ENCODE data around the gene DPCD. TPM values are rescaled to one million over a fixed set of nuclear protein-coding genes. Genes with fewer than 3 reads are reported as not detected.
A peak's percentile ranks its signal among the peaks of the same experiment; 100 is the strongest.

DPCD gene
- total and polyA plus RNA-seq, 2 donors = 13.9 to 21.9 TPM

DNA sequence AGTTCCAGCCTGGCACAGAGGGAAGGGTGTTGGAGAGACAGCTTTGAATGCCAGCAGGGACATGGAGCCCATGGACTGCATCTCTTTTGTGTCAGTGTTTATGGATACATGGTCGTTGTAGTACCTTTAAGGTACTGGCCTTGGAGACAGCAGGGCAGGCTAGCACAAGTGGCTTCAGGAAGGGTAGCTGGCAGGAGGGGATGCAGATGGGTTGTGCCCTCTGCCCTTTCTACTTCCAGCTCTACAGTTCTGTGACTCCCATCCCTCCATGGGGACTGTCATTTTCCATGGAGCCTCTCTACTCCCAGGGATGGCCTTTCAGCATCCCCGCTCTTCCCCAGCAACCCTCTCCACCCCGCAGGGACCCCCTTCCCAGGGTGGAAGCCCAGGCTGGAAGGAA is 25.1 kb upstream of the DPCD start:
- Histone ChIP-seq H3K36me3 (ENCODE audit: insufficient read depth) (no peaks in the 10 kb centered on the region), H3K27ac (ENCODE audit: low read depth) (no peak overlapping the region), H3K4me3 (ENCODE audit: low read depth, low read length) (no peak overlapping the region), H3K4me1 (ENCODE audit: insufficient read depth) (no peaks in the 10 kb centered on the region)
- 63% methylated on average over 3 of the region's 3 CpGs for WGBS
- DNase-seq (ENCODE audit: extremely low spot score) = no peak

DNA sequence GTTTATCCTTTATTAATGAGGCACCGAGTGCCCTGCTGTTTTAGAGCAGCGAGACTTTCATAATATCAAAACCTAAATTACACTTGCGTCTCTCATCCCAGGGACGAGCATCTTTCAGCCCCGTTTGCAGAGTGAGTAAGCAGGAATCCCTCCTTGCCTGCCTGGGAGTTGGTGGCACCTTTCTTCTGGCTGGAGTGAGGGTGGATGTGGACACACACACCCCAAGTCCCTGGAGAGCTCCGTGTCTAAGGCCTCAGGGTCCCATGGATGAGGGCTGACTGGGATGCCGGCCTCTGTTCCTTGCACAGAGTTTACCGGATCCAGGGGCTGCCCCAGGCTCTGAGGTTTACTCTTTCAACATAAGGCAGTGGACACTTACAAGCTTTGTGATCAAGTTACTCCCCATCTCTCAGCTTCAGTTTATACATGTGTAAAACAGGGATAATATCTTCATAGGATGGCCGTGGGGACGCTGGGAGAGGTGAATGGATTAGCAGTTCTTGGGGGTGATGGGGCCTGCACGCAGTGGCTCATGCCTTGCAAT is 24.6 kb upstream of the DPCD start:
- H3K4me1 ChIP-seq (ENCODE audit: insufficient read depth) = no peaks in the 10 kb centered on the region
- H3K4me3 ChIP-seq (ENCODE audit: low read depth, low read length) = no peak overlapping the region
- WGBS = 57% methylated on average over 11 of the region's 11 CpGs
- no peaks in the 10 kb centered on the region for H3K36me3 ChIP-seq (ENCODE audit: insufficient read depth)
- DNase-seq (ENCODE audit: extremely low spot score) = no peak
- H3K27ac ChIP-seq (ENCODE audit: low read depth) = no peak overlapping the region

DNA sequence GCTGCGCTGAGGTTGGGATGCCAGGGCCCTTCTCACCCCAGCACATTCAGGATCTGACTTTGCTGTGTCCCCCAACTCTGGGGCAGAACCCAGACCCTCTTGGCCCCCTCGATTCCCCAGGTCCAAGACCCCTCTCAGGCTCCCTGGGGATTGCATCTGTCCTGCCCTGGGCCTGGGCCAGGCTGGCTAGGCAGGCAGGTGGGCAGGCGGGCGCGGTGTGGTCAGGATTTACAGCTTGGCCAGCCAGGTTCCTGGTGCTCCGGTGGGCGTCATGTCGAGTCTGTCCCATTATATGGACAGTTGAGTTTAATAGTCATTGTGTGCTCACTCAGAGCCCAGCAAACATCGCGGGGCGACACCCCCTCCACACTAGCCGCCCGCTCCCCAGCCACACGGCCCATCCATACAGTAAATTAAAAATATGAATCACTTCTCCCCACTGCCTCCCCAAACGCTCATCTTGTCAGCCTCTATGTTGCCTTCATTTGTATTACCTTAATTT is 23.6 kb upstream of the DPCD start:
- H3K4me3 ChIP-seq (ENCODE audit: low read depth, low read length) = no peak overlapping the region
- WGBS = 84% methylated on average over 15 of the region's 15 CpGs
- H3K27ac ChIP-seq (ENCODE audit: low read depth) = no peak overlapping the region
- no peaks in the 10 kb centered on the region for H3K36me3 ChIP-seq (ENCODE audit: insufficient read depth)
- no peak for DNase-seq (ENCODE audit: extremely low spot score)
- no peaks in the 10 kb centered on the region for H3K4me1 ChIP-seq (ENCODE audit: insufficient read depth)

DNA sequence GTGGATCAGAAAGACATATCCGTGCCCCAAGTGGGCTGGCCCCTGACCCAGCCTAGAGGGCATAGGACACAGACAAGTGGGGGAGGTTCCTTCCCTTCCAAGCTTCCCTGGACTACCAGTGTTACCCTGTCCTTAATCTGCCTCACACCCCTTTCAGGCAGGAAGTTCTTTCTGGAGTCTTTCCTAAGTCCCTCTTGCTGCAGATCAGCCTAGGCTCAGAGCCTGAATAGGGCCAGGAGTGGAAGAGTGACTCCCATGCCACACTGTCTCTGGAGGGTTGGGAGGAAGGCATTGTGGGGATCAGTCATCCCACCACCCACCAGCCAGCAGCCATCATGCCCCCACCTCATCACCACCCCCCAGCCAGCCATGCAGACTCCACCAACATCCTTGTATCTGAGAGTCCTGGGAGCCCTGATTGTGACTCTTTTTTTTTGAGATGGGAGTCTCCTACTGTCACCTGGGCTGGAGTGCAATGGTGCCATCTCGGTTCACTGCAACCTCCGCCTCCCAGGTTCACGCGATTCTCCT is 22.7 kb upstream of the DPCD start:
- DNase-seq (ENCODE audit: extremely low spot score) = no peak
- 89% methylated on average over 5 of the region's 5 CpGs for WGBS

DNA sequence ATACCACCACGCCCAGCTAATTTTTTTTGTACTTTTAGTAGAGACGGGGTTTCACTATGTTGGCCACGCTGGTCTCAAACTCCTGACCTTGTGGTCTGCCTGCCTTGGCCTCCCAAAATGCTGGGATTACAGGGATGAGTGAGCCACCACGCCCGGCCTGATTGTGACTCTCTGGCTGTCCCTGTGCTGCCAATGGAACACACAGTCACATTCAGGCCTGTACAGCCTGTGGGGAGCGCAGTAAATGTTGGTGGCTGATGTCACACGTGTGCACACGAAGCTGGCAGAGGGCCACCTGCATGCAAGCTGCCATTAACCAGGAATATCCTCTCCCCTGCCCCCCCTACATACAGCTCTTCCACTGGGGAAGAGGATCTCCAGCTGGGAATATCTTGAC is 22.2 kb upstream of the DPCD start:
- no peak overlapping the region for H3K27ac ChIP-seq (ENCODE audit: low read depth)
- DNase-seq (ENCODE audit: extremely low spot score) = no peak
- 65% methylated on average over 8 of the region's 8 CpGs for WGBS
- no peaks in the 10 kb centered on the region for H3K36me3 ChIP-seq (ENCODE audit: insufficient read depth)
- no peaks in the 10 kb centered on the region for H3K4me1 ChIP-seq (ENCODE audit: insufficient read depth)
- H3K4me3 ChIP-seq (ENCODE audit: low read depth, low read length) = no peak overlapping the region

More for the DNA sequence above, 22.7 kb upstream of the DPCD start:
- H3K27ac ChIP-seq (ENCODE audit: low read depth) = no peak overlapping the region
- no peaks in the 10 kb centered on the region for H3K4me1 ChIP-seq (ENCODE audit: insufficient read depth)
- H3K4me3 ChIP-seq (ENCODE audit: low read depth, low read length) = no peak overlapping the region
- no peaks in the 10 kb centered on the region for H3K36me3 ChIP-seq (ENCODE audit: insufficient read depth)

DNA sequence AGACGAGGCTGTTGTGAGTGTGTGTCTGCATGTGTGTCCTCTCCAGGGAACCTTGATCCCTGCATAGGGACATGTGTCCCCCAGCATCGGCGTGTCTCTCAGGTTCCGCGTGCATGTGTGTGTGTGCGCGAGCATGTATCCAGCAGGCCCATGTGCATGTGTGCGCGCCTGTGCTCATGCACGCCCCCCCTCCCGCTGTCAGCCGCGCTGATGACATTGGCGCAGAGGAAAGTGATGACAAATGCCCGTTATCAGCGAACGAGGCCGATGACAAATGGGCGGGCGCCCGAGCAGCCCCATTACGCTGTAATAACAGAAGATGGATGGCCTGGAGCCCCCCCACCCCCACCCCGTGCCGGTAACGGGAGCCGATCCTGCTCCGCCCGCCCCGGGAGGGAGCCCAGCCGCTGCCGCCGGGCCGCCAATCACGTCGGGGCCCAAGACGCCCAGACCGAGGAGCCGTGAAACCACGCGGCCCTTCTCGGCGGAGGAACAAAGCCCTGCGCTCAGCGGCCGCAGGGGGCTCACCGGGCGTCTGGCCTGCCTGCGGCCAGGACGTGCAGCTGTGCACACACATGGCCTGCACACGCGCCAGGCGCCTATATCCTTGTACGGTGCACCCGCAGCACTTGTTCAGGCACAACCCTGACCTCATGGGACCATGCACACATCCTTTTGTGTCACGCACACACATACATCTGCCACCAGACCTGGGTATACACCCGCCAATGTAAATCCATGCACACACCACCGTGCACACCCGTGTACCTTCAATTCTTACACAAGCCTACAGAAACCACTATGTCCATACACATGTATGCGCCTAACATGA is 21.6 kb upstream of the DPCD start:
- Histone ChIP-seq H3K4me3 (ENCODE audit: low read depth, low read length) (no peak overlapping the region), H3K27ac (ENCODE audit: low read depth) (no peak overlapping the region), H3K36me3 (ENCODE audit: insufficient read depth) (no peaks in the 10 kb centered on the region), H3K4me1 (ENCODE audit: insufficient read depth) (no peaks in the 10 kb centered on the region)
- DNase-seq (ENCODE audit: extremely low spot score) = no peak
- 13% methylated on average over 59 of the region's 59 CpGs for WGBS

DNA sequence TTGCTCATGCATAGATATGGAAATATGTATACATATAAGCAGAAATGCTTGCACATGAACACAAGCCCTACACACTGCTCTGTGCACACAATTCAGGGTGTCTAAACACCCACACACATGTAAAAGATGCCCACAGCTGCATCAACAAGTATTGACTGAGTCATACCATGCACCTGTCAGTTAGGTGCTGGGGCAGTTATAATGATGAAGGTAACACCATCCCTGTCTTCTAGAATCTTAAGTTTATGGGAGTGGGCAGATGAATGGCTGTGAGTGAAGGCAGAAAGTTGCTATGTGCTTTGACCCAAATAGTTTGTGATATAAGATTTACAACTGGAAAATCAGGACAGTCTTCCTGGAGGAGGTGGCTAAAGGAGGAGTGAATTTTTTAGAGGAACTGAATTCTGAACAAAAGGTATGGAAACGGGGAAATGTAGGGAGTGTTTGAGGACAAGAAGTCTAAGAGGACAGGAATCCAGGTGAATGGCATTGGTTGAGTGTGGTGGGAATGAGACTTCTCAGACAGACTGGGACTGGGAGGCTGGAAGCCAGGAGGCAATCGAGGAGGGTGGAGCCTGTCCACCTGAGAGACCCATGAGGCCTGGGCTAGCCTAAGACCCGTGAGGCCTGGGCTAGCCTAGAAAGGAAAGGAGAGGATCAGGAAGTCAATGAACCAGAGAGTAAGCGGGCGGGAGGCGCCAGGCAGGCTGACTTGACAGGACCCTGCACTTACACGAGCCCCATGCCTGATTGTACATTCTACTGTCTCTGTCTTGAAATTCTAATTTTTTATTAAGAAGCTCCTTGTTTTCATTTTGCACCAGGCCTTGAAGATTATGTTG is 20.7 kb upstream of the DPCD start:
- no peak overlapping the region for H3K4me3 ChIP-seq (ENCODE audit: low read depth, low read length)
- WGBS = 78% methylated on average over 7 of the region's 7 CpGs
- no peak overlapping the region for H3K27ac ChIP-seq (ENCODE audit: low read depth)
- no peaks in the 10 kb centered on the region for H3K36me3 ChIP-seq (ENCODE audit: insufficient read depth)
- no peaks in the 10 kb centered on the region for H3K4me1 ChIP-seq (ENCODE audit: insufficient read depth)
- DNase-seq (ENCODE audit: extremely low spot score) = no peak

DNA sequence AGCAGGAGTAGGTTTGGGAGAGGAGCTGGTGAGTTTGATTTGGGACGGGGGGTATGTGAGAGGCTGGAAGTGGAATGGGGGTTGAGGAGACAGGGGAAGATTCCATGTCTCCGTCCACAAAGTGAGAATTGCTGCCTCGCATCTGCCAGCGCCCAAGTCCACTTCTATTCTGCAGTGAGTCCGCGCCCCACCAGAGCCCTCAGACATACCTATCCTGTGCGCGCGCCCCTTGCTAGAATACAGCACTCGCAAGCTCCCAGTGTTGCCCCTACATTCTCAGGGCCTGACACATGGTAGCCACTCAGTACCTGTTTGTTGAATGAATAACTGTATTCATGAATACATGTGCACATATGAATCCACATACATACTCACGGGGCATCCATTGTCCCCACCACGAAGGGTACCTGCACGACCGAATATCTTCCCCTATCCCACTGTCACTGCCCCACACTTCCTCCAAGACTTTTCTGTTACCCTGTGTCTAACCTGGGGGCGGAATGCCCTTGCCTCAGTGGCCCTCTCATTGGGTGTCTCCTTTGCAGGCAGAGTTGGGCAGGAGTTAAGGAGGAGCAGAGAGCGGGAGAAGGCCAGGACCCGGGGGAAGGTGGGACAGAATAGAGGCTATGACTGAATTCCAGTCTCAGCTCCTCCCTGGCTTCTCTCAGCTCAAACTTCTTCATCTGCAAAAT is 19.9 kb upstream of the DPCD start:
- H3K36me3 ChIP-seq (ENCODE audit: insufficient read depth) = no peaks in the 10 kb centered on the region
- H3K4me1 ChIP-seq (ENCODE audit: insufficient read depth) = no peaks in the 10 kb centered on the region
- no peak overlapping the region for H3K4me3 ChIP-seq (ENCODE audit: low read depth, low read length)
- no peak for DNase-seq (ENCODE audit: extremely low spot score)
- no peak overlapping the region for H3K27ac ChIP-seq (ENCODE audit: low read depth)
- WGBS = 91% methylated on average over 17 of the region's 17 CpGs

DNA sequence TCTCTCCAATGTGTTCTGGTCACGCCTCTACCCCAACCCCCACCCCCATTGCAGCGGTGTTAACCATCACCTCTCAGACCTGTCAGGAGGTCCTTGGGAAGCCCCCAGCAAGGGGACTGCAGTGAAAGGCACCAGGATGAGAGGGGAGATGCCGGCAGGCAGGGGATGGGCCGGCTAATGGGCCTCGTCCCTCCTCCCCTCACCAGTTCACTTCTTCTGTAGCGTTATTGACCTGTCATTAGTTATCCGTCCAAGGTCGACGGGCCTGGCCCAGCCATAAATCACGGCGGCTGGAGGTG is 18.8 kb upstream of the DPCD start:
- DNase-seq (ENCODE audit: extremely low spot score) = no peak
- no peaks in the 10 kb centered on the region for H3K4me1 ChIP-seq (ENCODE audit: insufficient read depth)
- no peak overlapping the region for H3K4me3 ChIP-seq (ENCODE audit: low read depth, low read length)
- no peak overlapping the region for H3K27ac ChIP-seq (ENCODE audit: low read depth)
- 14% methylated on average over 11 of the region's 11 CpGs for WGBS
- no peaks in the 10 kb centered on the region for H3K36me3 ChIP-seq (ENCODE audit: insufficient read depth)

DNA sequence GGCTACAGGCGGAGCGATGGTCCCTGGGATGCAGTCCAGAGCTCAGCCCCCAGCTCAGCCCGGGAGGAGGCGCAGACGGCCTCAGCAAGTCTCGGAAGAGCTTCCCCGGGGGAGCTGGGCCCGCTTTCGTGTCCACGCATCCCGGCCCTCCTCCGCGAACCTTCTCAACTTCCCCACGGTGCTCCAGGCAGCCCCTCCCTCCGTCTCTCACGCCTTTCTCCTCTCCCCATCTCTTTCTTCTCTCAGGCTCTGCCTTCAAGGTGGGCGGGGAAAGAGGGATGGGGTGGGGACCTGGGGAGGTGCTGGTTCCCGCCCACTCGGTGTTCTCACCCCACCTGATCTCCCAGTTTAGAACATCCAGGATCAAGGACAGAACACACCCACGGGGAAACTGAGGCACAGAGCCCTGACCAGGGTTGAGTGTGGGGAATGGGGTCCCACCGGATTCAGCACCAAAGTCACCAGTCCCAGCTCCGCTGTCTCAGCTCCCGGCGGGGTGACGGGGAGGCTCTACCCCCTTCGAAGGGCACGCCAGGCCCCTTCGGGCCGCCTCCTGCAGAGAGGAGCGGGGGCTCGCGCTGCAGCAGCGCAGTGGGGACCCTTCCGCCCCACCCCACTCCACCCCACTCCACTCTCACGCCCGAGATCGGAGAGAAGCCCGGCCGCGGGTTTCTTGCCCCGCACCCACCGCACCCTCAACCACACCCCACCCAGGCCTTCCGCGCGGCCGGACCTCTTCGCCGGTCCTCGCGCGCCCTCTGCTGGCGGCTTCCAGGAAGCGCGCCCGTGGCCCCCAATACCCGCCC is 18.3 kb upstream of the DPCD start:
- Histone ChIP-seq H3K4me3 (ENCODE audit: low read depth, low read length) (peak overlapping the region; percentile 27), H3K36me3 (ENCODE audit: insufficient read depth) (no peaks in the 10 kb centered on the region), H3K27ac (ENCODE audit: low read depth) (no peak overlapping the region), H3K4me1 (ENCODE audit: insufficient read depth) (no peaks in the 10 kb centered on the region)
- DNase-seq (ENCODE audit: extremely low spot score) = no peak
- 1% methylated on average over 56 of the region's 56 CpGs for WGBS

DNA sequence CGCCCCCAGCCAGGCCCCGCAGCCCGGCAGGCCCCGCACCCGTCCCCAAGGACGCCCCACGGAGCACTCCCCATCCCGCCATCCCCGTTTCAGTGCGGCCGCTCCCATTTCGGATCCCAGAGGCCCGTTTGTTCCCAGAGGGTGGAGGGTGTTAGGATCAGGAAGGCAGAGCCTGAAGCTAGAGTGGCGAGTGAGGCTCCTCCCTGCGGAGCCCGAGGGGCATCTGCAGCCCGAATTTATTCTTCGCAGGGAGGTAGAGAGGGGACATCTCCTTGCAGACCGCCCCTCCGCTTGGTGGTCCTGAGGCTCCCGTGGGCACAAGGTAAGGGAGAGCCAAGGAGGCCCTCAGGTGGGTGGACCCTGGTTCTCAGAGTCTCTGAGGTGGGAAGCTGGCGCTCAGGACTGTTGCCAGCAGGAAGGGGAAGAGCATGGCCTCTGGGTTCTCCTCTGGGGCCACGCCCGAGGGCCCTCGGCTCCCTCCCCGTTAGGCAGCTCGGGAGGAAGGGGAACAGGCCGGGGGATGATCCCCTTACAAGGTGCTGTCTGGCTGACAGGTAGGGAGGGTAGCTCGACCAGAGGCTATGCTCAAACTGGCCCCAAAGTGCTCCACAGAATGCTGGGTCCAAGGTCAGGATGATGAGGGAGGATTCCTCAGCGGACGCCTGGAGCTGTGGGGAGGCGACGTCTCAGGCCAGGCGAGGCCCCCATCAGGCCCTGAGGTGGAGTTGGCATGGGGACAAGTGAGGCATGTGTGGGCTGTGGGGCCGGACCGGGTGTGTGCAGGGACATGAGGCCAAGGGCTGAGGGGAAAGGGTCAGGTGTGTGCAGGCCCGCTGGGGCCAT is 17.5 kb upstream of the DPCD start:
- 8% methylated on average over 37 of the region's 37 CpGs for WGBS
- Histone ChIP-seq H3K27ac (ENCODE audit: low read depth) (no peak overlapping the region), H3K4me1 (ENCODE audit: insufficient read depth) (no peaks in the 10 kb centered on the region), H3K4me3 (ENCODE audit: low read depth, low read length) (peak overlapping the region; percentile 5), H3K36me3 (ENCODE audit: insufficient read depth) (no peaks in the 10 kb centered on the region)
- DNase-seq (ENCODE audit: extremely low spot score) = no peak

DNA sequence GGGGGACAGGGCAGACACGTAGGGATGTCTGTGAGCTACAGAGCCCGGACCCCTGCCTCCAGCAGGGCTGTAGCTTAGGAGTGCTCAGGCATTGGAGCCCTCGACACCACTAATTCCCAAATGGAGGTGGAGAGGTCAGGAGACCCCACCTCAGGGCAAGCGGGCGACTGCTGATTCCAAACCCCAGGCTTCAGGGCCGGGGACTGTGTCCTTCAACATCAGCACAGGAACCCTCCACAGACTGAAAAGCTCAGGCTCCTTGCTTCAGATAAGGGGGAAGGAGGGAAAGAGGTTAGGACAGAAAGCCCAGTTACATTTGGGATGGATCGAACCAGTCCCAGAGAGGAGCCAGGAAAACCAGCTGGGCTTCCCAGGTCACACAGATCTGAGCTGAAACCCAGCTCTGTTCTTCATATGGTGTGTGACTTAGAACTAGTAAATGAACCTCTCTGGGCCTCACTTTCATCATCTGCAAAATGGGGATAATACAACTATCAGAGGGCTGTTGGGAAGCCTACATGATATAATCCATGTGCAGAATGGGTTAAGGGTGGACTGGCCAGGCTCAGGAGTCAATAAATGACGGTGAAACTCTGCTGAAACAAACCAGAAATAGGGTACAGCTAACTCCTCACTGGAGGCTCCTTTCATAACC is 16.7 kb upstream of the DPCD start:
- DNase-seq (ENCODE audit: extremely low spot score) = no peak
- WGBS = 66% methylated on average over 8 of the region's 8 CpGs
- no peaks in the 10 kb centered on the region for H3K36me3 ChIP-seq (ENCODE audit: insufficient read depth)

More for the DNA sequence above, 16.7 kb upstream of the DPCD start:
- no peaks in the 10 kb centered on the region for H3K4me1 ChIP-seq (ENCODE audit: insufficient read depth)
- H3K4me3 ChIP-seq (ENCODE audit: low read depth, low read length) = no peak overlapping the region
- H3K27ac ChIP-seq (ENCODE audit: low read depth) = no peak overlapping the region
